Central memory CD8-positive, alpha-beta T cell (primary cell): ENCODE data around the gene TM9SF1.
"Not testable (repeated sequence)": the region's sequence is repeated elsewhere in the genome, so short reads cannot be mapped to it uniquely, and the experiment has no call there.

ENCODE experiments used
- ATAC-seq: fragments of 150-1000 bp; cut with Tn5 transposase; replicated peaks from 2 replicates; pipeline ENCODE4 v1.10.0; 2022; ENCODE audit warnings: mild to moderate bottlenecking, moderate FRiP score, moderate number of reproducible peaks; ENCODE audit not compliant: poor library complexity, severe bottlenecking; ENCODE audit errors: extremely low read depth
- DNase-seq, 2 donors: peaks; one replicate each; pipeline ENCODE4 v3.0.0; 2021; ENCODE audit warnings: low spot score in 2 of 2
- H3K27ac Mint-ChIP-seq: one replicate; pipeline ENCODE4 v1.8.0; 2022; ENCODE audit warnings: low read depth, mild to moderate bottlenecking, moderate library complexity, mixed read lengths
- H3K27me3 Mint-ChIP-seq: one replicate; pipeline ENCODE4 v1.8.0; 2022; ENCODE audit warnings: mixed read lengths
- H3K36me3 Mint-ChIP-seq: one replicate; pipeline ENCODE4 v1.8.0; 2022; ENCODE audit warnings: mild to moderate bottlenecking, moderate library complexity, mixed read lengths; ENCODE audit not compliant: insufficient read depth
- H3K4me1 Mint-ChIP-seq: one replicate; pipeline ENCODE4 v1.8.0; 2022; ENCODE audit warnings: mixed read lengths
- H3K4me3 Mint-ChIP-seq: one replicate; pipeline ENCODE4 v1.8.0; 2022; ENCODE audit warnings: mild to moderate bottlenecking, moderate library complexity, mixed read lengths
- H3K9me3 Mint-ChIP-seq: one replicate; pipeline ENCODE4 v1.8.0; 2022; ENCODE audit warnings: mixed read lengths

The TM9SF1 gene

GRCh38 chr14:24203249-24203886, 8.1 kb upstream of the TM9SF1 start:
- Mint-ChIP-seq H3K27ac (peak overlapping the region; percentile 33), H3K36me3 (peaks cover 34% of the 10 kb centered on the region), H3K4me1 (peaks cover 45% of the 10 kb centered on the region)
- not testable (repeated sequence) for DNase-seq, ATAC-seq, H3K9me3 Mint-ChIP-seq, H3K27me3 Mint-ChIP-seq, H3K4me3 Mint-ChIP-seq

- H3K27me3 Mint-ChIP-seq, H3K9me3 Mint-ChIP-seq, DNase-seq, H3K4me3 Mint-ChIP-seq, ATAC-seq: not testable (repeated sequence)
- peaks cover 41% of the 10 kb centered on the region for H3K4me1 Mint-ChIP-seq
- peaks cover 32% of the 10 kb centered on the region for H3K36me3 Mint-ChIP-seq
- H3K27ac Mint-ChIP-seq: peak overlapping the region; percentile 33
These were observed 7.3 kb upstream of the TM9SF1 start for GRCh38 chr14:24202538-24202937.

GRCh38 chr14:24198814-24199524, 3.7 kb upstream of the TM9SF1 start:
- H3K9me3 Mint-ChIP-seq: no peaks in the 10 kb centered on the region
- peak overlapping the region; percentile 83 for H3K27ac Mint-ChIP-seq
- ATAC-seq (no peak), DNase-seq (no peak)
- H3K4me1 Mint-ChIP-seq: peaks cover 48% of the 10 kb centered on the region
- H3K27me3 Mint-ChIP-seq: no peaks in the 10 kb centered on the region
- peaks cover 46% of the 10 kb centered on the region for H3K36me3 Mint-ChIP-seq
- H3K4me3 Mint-ChIP-seq: no peak overlapping the region

- Mint-ChIP-seq H3K27me3 (no peaks in the 10 kb centered on the region), H3K9me3 (no peaks in the 10 kb centered on the region), H3K4me3 (peak overlapping the region; percentile 89), H3K36me3 (peaks cover 46% of the 10 kb centered on the region), H3K27ac (peak overlapping the region; percentile 98), H3K4me1 (peaks cover 53% of the 10 kb centered on the region)
- ATAC-seq (no peak), DNase-seq (no peak)
These were observed 1.8 kb upstream of the TM9SF1 start for GRCh38 chr14:24197056-24197450.

GRCh38 chr14:24196071-24197055, 1.1 kb upstream of the TM9SF1 start:
- Mint-ChIP-seq H3K4me3 (peak overlapping the region; percentile 89), H3K4me1 (peaks cover 57% of the 10 kb centered on the region), H3K9me3 (no peaks in the 10 kb centered on the region), H3K36me3 (peaks cover 42% of the 10 kb centered on the region), H3K27ac (peak overlapping the region; percentile 98), H3K27me3 (no peaks in the 10 kb centered on the region)
- DNase-seq: no peak
- no peak for ATAC-seq

- ATAC-seq: no peak
- Mint-ChIP-seq H3K27ac (peak overlapping the region; percentile 98), H3K27me3 (no peaks in the 10 kb centered on the region), H3K9me3 (no peaks in the 10 kb centered on the region), H3K4me1 (peaks cover 57% of the 10 kb centered on the region), H3K36me3 (peaks cover 38% of the 10 kb centered on the region), H3K4me3 (peak overlapping the region; percentile 89)
- DNase-seq: no peak
These were observed 412 bp downstream of the TM9SF1 start for GRCh38 chr14:24194873-24195185.

GRCh38 chr14:24194186-24194872, 912 bp downstream of the TM9SF1 start:
- Mint-ChIP-seq H3K4me3 (peak overlapping the region; percentile 89), H3K27me3 (no peaks in the 10 kb centered on the region), H3K27ac (peak overlapping the region; percentile 98), H3K4me1 (peaks cover 54% of the 10 kb centered on the region), H3K36me3 (peaks cover 38% of the 10 kb centered on the region), H3K9me3 (no peaks in the 10 kb centered on the region)
- DNase-seq: no peak
- no peak for ATAC-seq

GRCh38 chr14:24192933-24193332, 2.3 kb downstream of the TM9SF1 start:
- H3K27ac Mint-ChIP-seq: peak overlapping the region; percentile 79
- ATAC-seq (no peak), DNase-seq (no peak)
- peaks cover 40% of the 10 kb centered on the region for H3K36me3 Mint-ChIP-seq
- H3K4me1 Mint-ChIP-seq: peaks cover 55% of the 10 kb centered on the region
- H3K27me3 Mint-ChIP-seq: no peaks in the 10 kb centered on the region
- H3K4me3 Mint-ChIP-seq: no peak overlapping the region
- H3K9me3 Mint-ChIP-seq: no peaks in the 10 kb centered on the region

- ATAC-seq: no peak
- Mint-ChIP-seq H3K4me1 (peaks cover 54% of the 10 kb centered on the region), H3K4me3 (no peak overlapping the region), H3K27me3 (no peaks in the 10 kb centered on the region), H3K27ac (no peak overlapping the region), H3K36me3 (peaks cover 26% of the 10 kb centered on the region), H3K9me3 (no peaks in the 10 kb centered on the region)
- DNase-seq: no peak
These were observed 4.8 kb downstream of the TM9SF1 start for GRCh38 chr14:24190416-24190815.

GRCh38 chr14:24189460-24189859, 5.8 kb downstream of the TM9SF1 start:
- H3K4me3 Mint-ChIP-seq: no peak overlapping the region
- no peaks in the 10 kb centered on the region for H3K27me3 Mint-ChIP-seq
- no peaks in the 10 kb centered on the region for H3K9me3 Mint-ChIP-seq
- H3K4me1 Mint-ChIP-seq: peaks cover 45% of the 10 kb centered on the region
- H3K27ac Mint-ChIP-seq: peak overlapping the region; percentile 90
- H3K36me3 Mint-ChIP-seq: peaks cover 16% of the 10 kb centered on the region
- no peak for ATAC-seq
- no peak for DNase-seq

GRCh38 chr14:24189059-24189375, 6.2 kb downstream of the TM9SF1 start:
- DNase-seq (no peak), ATAC-seq (no peak)
- H3K4me3 Mint-ChIP-seq: peak overlapping the region; percentile 78
- H3K27ac Mint-ChIP-seq: peak overlapping the region; percentile 90
- H3K27me3 Mint-ChIP-seq: no peaks in the 10 kb centered on the region
- no peaks in the 10 kb centered on the region for H3K9me3 Mint-ChIP-seq
- peaks cover 13% of the 10 kb centered on the region for H3K36me3 Mint-ChIP-seq
- H3K4me1 Mint-ChIP-seq: peaks cover 41% of the 10 kb centered on the region
